GM19468 (cell line): ENCODE measurements around the gene MATCAP1.

Experiments
- ATAC-seq: cut with Tn5 transposase; IDR thresholded peaks from one replicate; pipeline ENCODE4 v1.9.1; 2021; ENCODE audit warnings: mild to moderate bottlenecking, moderate library complexity, moderate number of reproducible peaks; ENCODE audit not compliant: unreplicated experiment; ENCODE audit errors: extremely low read depth

Gene MATCAP1

DNA sequence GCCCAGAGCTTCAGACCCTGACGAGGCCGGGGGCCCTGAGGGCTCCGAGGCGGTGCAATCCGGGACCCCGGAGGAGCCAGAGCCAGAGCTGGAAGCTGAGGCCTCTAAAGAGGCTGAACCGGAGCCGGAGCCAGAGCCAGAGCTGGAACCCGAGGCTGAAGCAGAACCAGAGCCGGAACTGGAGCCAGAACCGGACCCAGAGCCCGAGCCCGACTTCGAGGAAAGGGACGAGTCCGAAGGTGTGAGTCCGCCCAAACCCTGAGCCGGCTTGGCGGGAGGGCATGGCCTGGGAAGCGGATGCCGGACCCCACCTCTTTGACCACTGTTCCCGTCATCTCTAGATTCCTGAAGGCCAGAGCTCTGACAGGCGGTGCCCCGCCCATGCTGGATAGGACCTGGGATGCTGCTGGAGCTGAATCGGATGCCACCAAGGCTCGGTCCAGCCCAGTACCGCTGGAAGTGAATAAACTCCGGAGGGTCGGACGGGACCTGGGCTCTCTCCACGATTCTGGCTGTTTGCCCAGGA lies 9.0 kb downstream of the MATCAP1 start:
- no peak for ATAC-seq

GRCh38 chr16:67173808-67174705 lies 9.7 kb downstream of the MATCAP1 start:
- ATAC-seq, result no peak

DNA sequence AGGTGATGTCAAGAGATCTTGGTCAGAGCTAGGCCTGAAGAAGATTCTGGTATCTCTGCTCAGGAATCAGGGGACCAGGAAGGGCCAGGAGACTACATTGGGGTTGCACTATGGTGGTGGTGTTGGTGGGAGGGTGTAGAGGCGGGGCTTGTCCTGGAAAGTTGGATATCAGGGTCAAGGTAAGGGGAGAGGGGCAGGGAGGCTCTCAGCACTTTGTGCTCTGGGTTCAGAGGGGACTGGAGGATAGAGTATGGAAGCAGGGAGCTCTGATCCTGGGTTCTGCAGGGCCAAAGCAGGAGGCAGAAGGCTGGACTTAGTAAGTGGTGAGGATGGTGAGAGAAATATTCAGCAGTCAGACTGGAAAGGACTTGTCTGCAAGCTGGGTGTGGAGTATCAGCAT lies 10.4 kb downstream of the MATCAP1 start:
- ATAC-seq, result no peak

GRCh38 chr16:67170949-67171649 lies 12.7 kb downstream of the MATCAP1 start:
- no peak for ATAC-seq

DNA sequence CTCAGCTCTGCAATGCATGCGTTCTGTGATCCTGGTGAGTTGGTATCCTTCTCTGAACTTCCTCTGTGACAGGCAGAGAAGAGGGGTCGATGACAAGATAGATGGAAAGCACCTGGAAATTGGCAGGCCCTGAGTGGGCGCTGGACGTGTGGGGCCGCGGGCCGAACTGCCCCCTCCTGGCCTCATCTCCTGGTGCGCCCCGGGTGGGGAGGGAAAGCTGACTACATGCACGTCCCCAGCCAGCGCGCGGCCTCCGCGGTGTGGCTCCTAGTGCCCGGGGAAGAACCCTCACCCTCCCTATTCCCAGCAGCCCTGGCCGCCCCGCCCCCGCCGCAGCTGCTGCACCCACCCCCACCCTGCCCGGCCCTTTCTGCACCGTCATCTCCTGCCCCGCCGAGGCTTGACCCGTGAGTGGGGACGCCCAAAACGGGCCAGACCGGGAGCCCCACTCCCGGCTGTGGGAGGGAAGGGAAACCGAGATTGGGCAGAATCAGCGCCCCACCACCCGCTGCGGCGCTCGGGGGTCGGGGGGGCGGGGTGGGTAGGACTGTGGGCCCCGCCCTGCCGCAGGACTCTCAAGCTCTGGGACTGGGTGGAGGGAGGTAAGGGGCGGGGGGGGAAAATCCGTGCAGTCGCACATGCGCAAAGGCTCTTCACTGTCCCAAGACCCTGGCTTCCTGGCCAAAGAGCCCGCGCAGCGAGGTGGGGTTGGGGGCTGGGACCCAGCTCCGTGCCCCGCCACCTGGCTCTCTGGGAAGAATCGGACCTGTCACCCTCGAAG lies 13.4 kb downstream of the MATCAP1 start, which contains the start of gene NOL3:
Gene NOL3, plus strand, starts transcription at position 371 of the 781 bp plus-strand sequence.
- ATAC-seq, result no peak

- ATAC-seq, result no peak
These were observed 14.1 kb downstream of the MATCAP1 start for GRCh38 chr16:67169642-67170167.

- ATAC-seq, result no peak
These were observed 14.7 kb downstream of the MATCAP1 start for GRCh38 chr16:67169011-67169451.

DNA sequence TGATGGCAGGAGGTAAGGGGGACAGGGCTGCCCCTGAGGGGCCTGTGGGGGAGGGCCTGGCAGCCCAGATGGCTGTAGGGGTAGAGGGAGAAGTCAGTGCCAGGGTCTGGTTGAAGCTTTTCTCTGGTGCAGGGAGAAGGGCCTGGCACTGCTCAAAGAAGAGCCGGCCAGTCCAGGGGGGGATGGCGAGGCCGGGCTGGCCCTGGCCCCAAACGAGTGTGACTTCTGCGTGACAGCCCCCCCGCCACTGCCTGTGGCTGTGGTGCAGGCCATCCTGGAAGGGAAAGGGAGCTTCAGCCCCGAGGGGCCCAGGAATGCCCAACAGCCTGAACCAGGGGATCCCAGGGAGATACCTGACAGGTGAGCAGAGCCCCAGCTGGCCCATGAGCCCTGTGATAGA lies 16.2 kb downstream of the MATCAP1 start:
- ATAC-seq, result no peak

DNA sequence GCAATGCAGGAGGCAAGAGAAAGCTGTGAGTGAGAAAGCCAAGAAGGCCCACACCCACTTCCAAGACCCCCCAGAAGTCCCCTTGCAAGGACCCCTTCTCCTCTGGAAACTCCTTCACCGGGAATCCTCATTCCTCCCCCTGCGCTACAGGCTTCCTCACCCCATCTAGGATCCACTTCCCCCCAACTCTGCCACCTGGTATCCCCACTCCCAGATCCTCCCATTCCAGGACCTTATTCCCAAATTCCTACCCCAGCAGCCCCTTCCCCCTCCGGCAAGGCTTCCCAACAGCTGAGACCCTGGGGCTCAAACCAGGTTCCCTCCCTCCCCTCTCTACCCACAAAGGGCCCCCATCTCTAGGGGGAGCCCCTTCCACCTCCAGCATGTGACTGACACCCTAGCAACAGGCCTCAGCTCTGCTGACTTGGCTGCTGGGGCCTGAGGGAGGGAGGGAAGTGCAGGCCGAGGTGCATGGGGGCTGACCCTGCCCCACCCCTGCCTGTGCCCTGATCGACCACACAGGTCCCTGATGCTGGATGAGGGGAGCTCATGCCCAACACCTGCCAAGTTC lies 17.1 kb downstream of the MATCAP1 start:
- ATAC-seq, result no peak

DNA sequence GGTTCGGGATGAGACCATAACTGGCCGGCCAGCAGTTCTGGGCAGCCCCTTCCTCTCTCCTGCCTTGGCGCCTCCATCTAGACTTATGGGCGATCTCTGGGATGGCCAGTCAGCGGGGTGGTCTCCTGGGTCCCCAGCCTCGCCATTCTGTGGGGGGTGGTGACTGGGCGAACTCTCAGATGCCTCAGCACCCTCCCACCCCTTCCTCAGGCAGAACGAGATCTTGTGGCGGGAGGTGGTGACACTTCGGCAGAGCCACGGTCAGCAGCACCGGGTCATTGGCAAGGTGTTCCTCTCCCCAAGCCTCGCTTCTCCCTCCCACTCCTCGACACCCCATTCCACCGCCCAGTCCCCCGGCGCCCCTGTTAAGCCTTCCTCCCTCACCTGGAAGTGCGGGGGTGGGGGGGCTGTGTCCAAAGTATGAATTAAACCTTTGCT lies 17.6 kb downstream of the MATCAP1 start:
- ATAC-seq, result no peak

DNA sequence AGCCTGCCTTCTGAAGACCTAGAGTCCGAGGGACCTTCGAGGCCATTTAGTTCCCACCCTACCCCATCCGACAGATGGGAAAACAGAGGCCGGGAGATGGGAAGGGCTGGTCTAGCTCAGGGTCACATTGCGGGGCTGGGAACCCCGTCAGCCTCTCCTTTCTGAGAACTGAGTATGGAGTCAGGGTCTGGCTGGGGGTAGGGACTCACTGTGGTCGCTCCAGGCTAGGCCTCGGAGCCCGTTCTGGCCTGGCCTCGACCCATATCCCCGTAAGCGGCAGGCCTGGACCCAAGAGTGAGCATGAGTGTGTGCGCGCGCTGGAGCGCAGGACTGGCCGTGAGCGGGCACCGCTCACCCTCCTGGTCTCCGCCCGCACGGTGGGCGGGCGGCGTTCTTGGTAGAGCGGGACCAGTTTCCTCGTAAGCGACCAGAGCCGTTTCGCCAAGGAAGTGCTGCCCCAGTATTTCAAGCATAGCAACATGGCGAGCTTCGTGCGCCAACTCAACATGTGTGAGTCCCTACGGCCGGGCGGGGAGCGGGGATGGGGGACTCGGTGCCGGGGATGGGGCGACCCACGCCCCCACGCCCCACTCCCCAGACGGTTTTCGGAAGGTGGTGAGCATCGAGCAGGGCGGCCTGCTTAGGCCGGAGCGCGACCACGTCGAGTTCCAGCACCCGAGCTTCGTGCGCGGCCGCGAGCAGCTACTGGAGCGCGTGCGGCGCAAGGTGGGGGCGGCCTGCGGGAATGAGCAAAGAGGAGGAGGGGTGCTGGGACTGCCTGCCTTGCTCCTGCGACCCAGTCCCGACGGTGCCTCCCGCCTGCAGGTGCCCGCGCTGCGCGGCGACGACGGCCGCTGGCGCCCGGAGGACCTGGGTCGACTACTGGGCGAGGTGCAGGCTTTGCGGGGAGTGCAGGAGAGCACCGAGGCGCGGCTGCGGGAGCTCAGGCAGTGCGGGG lies 18.4 kb downstream of the MATCAP1 start:
- ATAC-seq, result no peak

GRCh38 chr16:67164599-67165061 lies 19.1 kb downstream of the MATCAP1 start, which contains the start of gene HSF4:
Gene HSF4 (plus strand): TSS chr16:67164745. CDS start chr16:67164812, 67 bp downstream.
- ATAC-seq, result no peak

DNA sequence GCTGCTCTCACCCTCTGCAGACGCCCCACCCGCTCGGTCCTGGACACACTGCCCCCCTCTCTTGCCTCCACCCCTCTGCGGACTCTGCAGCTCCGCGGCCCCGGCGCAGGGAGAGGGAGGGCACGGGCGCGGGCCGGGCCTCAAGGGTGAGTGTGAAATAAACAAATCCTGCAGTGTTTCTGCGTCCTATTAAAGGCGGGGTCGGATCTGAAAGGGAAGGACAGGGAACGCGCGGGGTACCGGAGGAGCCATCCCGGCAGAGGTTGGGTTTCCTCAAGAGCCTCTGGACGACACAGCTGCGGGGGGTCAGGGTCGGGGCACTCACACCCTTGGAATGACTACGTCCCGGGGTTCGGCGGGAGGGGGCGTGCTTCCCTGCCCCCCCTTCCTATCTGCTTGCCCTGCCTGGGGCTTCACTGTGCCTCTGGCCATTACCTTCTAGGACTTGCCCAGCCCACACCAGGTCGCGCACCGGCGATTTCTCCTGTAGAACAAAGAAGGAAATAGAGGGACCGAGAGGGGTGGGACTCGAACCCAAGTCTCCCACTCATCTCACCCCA lies 19.7 kb downstream of the MATCAP1 start:
- no peak for ATAC-seq

DNA sequence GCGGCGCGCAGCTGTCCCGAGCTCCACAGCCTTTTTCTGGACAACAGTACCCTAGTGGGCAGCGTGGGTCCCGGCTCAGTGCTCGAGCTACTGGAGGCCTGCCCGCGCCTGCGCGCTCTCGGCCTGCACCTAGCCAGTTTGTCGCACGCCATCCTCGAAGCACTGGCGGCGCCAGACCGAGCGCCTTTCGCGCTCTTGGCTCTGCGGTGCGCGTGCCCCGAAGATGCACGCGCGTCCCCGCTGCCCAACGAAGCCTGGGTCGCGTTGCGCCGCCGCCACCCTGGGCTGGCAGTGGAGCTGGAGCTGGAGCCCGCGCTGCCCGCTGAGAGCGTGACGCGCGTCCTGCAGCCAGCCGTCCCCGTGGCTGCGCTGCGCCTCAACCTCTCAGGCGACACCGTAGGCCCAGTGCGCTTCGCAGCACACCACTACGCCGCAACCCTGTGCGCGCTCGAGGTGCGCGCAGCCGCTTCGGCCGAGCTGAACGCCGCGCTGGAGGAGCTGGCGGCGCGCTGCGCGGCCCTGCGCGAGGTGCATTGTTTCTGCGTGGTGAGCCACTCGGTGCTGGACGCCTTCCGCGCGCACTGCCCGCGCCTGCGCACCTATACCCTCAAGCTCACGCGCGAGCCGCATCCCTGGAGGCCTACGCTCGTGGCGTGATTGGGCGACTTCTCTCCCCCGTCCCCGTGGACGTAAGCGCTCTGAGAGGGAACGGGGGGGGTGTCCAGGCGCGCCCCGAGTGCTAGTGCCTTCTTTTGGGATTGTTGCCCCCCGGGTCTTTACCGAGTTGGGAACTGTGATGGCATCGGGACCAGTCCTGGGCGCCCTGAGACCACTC lies 20.4 kb downstream of the MATCAP1 start:
- ATAC-seq, result no peak

- ATAC-seq, result no peak
These were observed 21.1 kb downstream of the MATCAP1 start for GRCh38 chr16:67162506-67163163.

GRCh38 chr16:67161595-67162058 lies 22.1 kb downstream of the MATCAP1 start:
- ATAC-seq, result no peak
